HG02623 (cell line): ENCODE data around the gene KNCN.

Experiments
- ATAC-seq: cut with Tn5 transposase; IDR thresholded peaks from one replicate; pipeline ENCODE4 v1.9.1; 2021; ENCODE audit warnings: moderate library complexity; ENCODE audit not compliant: unreplicated experiment

Gene KNCN

GRCh38 chr1:46506470-46507219, 44.8 kb downstream of the KNCN start:
- no peak for ATAC-seq

- no peak for ATAC-seq
These were observed 48.0 kb downstream of the KNCN start for GRCh38 chr1:46503421-46503820.

- no peak for ATAC-seq
These were observed 49.9 kb downstream of the KNCN start for GRCh38 chr1:46501528-46501927.

- no peak for ATAC-seq
These were observed 53.8 kb downstream of the KNCN start for GRCh38 chr1:46497665-46498064.

GRCh38 chr1:46497020-46497419, 54.4 kb downstream of the KNCN start:
- ATAC-seq = no peak

GRCh38 chr1:46496505-46496904, 54.9 kb downstream of the KNCN start:
- ATAC-seq = no peak

- no peak for ATAC-seq
These were observed 55.7 kb downstream of the KNCN start for GRCh38 chr1:46495778-46496177.
